Right renal cortex interstitium (tissue), 3 donors: ENCODE measurements around the gene E2F8. TPM values are rescaled to one million over a fixed set of nuclear protein-coding genes. Genes with fewer than 3 reads are reported as not detected.

Experiments used
- DNase-seq, 3 donors: peaks; one replicate each; pipeline ENCODE4 v3.0.0-alpha.2; 2013; ENCODE audit warnings: low read depth in 3 of 3, low spot score in 2 of 3
- polyA plus RNA-seq, 3 donors: library from polyadenylated mRNA; unstranded; fragments of 120-200 nt; gene quantifications; one replicate each; pipeline ENCODE4 v1.2.1, GENCODE V29; 2013; ENCODE audit not compliant: insufficient read length in 3 of 3

The E2F8 gene
- polyA plus RNA-seq, 3 donors = 6.3 to 7.3 (median 7.2) TPM

DNA sequence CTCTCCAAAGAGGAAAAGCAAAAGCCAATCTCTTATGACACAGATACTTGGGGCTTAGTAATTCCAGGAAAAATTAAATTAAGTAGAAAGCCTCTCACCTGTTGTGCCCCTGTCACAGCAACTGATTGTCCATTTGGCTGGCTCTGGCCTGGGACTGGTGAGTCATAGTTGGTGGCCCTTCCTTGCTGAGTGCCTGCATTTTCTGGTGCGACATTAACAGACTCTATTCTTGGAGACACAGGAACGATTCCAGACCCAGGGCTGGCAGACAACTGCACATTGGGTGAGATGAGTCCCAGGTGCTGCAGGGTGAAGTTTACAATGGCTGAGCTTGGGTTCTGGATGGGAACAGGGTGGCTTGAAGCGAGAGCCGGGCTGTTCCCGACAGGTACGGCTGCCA lies 15.6 kb downstream of the E2F8 start:
- no peak for DNase-seq

- DNase-seq = no peak
Observed at GRCh38 chr11:19220903-19221724, 19.6 kb downstream of the E2F8 start.

DNA sequence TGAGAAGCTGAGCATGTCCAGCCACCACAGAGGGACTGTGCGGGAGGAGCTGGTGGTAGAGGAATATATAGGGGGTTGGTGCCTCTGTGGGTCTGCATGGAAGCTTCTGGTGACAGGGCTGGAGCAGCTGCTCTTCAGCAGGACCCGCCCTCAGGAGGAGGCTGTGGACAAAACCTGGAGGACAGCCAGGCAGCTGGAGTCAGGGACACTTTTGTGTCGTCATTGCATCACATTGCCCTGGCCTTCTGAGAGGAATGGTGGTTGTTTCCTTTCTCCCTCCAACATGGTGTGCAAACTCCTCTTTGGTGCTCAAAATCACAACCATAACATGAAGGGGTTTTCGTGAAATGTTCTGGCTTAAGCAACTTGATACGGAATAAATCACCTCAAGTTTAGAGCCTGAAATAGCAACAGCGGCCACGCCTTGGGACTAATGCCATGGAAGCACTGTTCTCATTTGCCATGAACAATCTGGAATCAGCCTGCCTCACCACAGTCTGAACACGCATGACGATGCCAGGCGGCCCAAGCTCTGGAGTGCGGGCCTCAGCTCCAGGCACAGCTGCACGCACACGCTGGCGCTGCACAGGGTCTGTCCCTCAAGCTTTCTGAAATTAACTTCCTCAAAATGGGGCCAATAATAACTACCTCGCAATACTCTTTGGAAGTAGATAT lies 21.8 kb downstream of the E2F8 start:
- DNase-seq = no peak

DNA sequence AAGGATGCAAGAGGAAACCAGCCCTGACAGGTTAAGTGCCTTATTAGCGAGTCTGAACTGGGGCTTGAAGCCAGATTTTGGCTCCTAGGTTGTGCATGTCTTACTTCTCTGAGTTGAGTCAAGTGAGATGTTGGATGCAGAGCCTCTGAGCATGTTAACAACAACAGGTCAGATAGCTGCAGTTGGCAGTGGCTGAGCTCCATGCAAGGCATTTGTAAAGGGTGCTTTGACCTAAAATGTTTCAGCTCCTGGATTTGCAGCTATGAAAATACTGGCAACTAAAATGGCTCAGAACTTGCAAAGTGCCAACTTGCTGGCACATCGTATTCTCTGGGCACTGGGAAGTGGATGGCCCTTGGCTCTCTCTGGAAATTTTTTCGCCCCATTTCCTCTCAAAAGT lies 22.5 kb downstream of the E2F8 start:
- DNase-seq = no peak

- DNase-seq = no peak
Observed at GRCh38 chr11:19216709-19217374, 23.9 kb downstream of the E2F8 start.

DNA sequence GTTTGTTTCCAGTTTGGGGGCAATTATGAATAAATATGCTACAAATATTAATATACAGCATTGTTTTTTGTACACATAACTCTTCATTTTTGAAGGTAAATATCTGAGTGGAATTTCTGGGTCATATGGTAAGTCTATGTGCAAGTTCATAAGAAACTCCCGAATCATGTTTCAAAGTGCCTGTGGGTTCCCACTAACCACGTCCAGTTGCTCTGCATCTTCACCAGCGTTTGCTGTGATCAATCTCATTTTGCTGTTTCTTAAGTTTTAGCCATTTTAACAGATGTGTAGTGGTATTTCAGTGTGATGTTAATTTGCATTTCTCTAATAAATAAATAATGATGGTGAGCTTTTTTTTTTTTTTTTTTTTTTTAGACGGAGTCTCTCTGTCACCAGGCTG lies 24.7 kb downstream of the E2F8 start:
- no peak for DNase-seq

- DNase-seq = no peak
Observed at GRCh38 chr11:19209617-19210370, 31.0 kb downstream of the E2F8 start.

DNA sequence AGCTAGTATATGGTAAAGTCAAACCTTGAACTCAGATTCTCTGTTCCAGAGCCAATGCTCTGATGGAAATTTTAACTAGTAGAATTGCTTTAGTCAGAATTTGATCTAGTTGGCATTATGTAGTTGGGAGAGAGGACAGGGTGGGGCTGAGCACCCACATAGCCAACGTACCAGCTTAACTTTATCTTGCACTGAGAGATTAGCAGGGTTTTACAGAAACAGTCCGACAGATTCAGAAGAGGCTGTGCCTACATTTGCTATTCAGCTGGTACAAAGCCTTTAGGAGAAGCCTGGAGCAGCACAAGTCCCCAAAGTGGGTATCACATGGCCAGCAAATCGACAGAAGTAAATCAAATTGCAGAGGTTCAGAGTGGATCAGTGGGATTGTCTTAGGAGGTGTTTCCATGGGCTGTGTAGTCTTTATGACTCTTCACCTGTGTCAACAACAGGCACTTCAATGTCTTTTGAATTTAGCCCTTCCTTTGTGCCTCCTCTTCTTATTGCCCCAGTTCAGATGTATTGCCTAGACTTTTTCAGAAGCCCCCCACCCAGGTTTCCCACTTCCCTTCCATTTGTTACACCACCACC lies 31.7 kb downstream of the E2F8 start:
- DNase-seq = no peak

- DNase-seq = no peak
Observed at GRCh38 chr11:19208181-19208580, 32.6 kb downstream of the E2F8 start.

DNA sequence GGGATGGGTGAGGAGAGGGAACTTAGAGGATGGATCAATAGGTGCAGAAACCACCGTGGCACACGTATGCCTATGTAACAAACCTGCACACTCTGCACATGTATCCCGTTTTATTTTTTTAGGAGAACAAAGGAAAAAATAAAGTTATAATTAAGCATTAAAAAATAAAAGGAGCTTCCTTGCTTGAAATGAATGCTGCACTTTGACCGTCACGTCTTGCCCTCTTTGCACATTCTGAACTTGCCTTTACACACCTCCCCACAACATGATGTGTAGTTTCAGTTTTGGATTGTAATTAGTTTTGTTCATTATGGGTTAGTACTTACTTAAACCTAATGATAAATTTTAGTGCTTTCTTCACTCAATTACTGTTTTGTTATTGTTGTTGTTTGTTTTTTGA lies 35.9 kb downstream of the E2F8 start:
- no peak for DNase-seq

- no peak for DNase-seq
Observed at GRCh38 chr11:19201737-19202605, 38.8 kb downstream of the E2F8 start, which contains the start of gene CSRP3. Gene CSRP3 (minus strand): TSS chr11:19201983. CDS start chr11:19192448, 9,535 bp downstream.

DNA sequence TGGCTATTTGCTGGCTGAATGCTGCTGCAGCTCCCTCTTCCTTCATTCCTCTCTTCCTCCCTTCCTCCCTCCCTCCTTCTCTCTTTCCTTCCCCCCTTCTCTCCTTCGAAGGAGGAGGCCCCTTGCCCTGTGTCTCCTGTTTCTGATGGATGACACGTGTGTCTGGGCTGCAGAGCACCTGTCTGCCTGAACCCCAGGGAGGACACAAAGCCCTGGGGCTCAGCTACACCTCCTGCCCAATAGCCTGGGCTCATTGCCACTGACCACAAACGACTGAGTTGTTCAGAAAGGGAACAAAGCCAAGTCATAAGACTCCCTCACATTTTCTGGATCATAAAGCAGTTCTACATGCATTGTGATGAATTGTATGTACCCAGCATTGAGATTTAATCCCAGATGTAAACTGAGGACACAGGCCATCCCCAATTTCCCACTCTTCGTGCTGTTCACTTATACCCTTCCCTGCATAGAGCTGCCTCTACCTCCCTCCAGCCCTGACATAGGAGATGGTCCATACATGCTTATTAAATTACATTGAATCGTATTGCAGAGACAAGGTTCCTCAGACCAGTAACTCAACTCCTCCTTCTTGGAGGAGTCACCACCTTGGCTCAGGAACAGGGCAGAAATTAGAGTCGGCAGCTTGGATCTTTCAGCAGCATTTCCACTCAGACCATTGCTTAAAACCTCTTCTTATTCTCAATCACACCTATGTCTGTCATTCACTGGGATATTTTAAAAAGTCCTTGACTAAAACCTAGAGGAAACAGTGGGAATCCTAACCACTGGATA lies 40.1 kb downstream of the E2F8 start:
- no peak for DNase-seq

GRCh38 chr11:19199771-19200170 lies 41.0 kb downstream of the E2F8 start:
- no peak for DNase-seq

- DNase-seq = no peak
Observed at GRCh38 chr11:19199048-19199447, 41.7 kb downstream of the E2F8 start.

DNA sequence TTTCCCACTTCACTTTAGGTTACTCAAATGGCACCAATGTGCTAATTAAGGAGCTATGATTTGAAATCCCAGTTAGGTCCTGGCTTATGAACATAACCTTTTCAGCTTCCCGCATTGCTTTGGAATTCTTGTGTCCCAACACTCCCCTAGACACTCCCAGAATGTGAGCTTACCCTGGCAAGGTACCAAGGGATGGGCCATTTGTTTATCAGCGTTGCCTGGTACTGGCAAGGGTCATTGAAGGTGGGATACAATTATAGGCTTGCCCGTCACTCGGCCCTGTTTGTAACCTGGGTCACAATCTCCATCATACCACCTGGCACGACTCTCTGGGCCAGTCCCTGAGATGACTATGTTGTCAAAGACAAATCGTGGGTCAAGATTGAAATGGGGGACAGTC lies 44.3 kb downstream of the E2F8 start:
- DNase-seq = no peak

DNA sequence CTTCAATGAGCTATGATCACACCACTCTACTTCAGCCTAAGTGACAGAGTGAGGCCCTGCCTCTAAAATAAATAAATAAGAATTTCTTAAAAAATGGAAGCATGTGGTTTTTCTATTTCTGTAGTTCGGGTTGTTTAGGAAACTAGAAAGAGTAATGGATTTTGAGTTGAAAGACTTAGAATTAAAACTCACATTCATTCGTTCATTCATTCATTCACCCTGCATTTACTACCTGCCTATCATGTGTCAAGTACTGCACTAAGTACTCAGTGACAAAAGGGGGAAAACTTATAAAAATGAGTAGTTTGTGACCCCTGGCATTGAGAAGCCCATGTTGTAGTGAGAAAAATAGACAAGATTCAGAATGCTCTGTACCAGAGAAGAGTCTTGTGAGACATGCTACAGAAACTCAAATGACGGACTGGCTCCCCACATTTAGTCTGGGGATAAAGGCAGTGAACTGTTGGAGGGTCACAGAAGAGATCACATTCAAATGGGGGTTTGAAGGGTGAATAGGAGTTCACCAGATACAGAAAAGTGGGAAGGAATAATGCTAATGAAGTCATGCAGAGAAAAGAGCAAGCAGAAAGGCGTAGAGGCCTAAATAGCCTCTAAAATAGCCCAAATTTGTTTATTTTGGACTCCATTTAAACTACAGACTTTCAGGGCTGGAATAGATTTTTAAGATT lies 46.0 kb downstream of the E2F8 start:
- DNase-seq = no peak

DNA sequence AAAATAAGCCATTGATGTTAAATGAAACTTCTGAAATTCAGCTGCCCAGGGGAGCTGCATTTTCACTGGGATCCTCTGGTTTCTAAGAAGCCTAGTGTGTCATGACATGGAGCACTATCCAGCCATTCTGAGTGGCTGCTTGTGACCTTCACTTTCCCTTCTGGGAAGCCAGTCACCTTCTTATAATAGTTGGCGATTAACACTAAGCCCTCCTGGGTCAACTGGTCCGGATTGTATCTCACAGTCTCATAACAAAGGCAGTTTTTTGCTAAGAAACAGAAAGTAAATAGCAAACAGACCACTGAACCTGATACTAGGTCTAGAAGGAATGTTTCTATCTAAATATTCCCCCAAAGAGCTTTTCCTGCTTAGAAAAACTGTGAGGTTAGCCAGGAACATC lies 46.8 kb downstream of the E2F8 start:
- DNase-seq = no peak

GRCh38 chr11:19191530-19192169 lies 49.1 kb downstream of the E2F8 start:
- DNase-seq = no peak
